ENCODE measurements around the gene POLD1.
A peak's percentile ranks its signal among the peaks of the same experiment; 100 is the strongest.

The POLD1 gene

GRCh38 chr19:50419022-50419579 is 35.0 kb downstream of the POLD1 start:
- DNase-seq = no peak

- no peak for DNase-seq
These were observed 35.5 kb downstream of the POLD1 start for GRCh38 chr19:50419580-50420035.

- no peak for DNase-seq
These were observed 36.0 kb downstream of the POLD1 start for GRCh38 chr19:50420127-50420526.

- no peak for DNase-seq
These were observed 36.7 kb downstream of the POLD1 start for GRCh38 chr19:50420808-50421207.

- DNase-seq = no peak
These were observed 38.5 kb downstream of the POLD1 start for GRCh38 chr19:50422397-50423278.

- no peak for DNase-seq
These were observed 39.3 kb downstream of the POLD1 start for GRCh38 chr19:50423279-50424113.

GRCh38 chr19:50425581-50425980 is 41.4 kb downstream of the POLD1 start:
- no peak for DNase-seq

- no peak for DNase-seq
These were observed 43.3 kb downstream of the POLD1 start for GRCh38 chr19:50427318-50427925.

- DNase-seq = no peak
These were observed 43.9 kb downstream of the POLD1 start for GRCh38 chr19:50427997-50428425.

- DNase-seq = no peak
These were observed 44.8 kb downstream of the POLD1 start for GRCh38 chr19:50428772-50429463.

GRCh38 chr19:50430888-50431342 is 46.8 kb downstream of the POLD1 start:
- DNase-seq = no peak

GRCh38 chr19:50431343-50432220 is 47.4 kb downstream of the POLD1 start:
- peak; percentile 78 for DNase-seq

- no peak for DNase-seq
These were observed 48.3 kb downstream of the POLD1 start, which contains the start of gene MYBPC2 for GRCh38 chr19:50432221-50433028. Gene MYBPC2 (plus strand): TSS chr19:50432892. CDS start chr19:50432954, 62 bp downstream.

- no peak for DNase-seq
These were observed 49.3 kb downstream of the POLD1 start for GRCh38 chr19:50433201-50434180.

- DNase-seq = no peak
These were observed 50.4 kb downstream of the POLD1 start for GRCh38 chr19:50434525-50434924.

- DNase-seq = no peak
These were observed 51.1 kb downstream of the POLD1 start for GRCh38 chr19:50435221-50435620.

GRCh38 chr19:50435627-50436026 is 51.5 kb downstream of the POLD1 start:
- DNase-seq = no peak

GRCh38 chr19:50437862-50438449 is 53.8 kb downstream of the POLD1 start:
- no peak for DNase-seq
